ENCODE measurements around the gene RPS29. TPM values are rescaled to one million over a fixed set of nuclear protein-coding genes. Genes with fewer than 3 reads are reported as not detected.
"Not testable (repeated sequence)": the region's sequence is repeated elsewhere in the genome, so short reads cannot be mapped to it uniquely, and the experiment has no call there.

RPS29 gene
- total RNA-seq, 1 donor from 2014 or later: 3,080 TPM

GRCh38 chr14:49619730-49620129 lies 33.5 kb upstream of the RPS29 start:
- H3K4me3 ChIP-seq: peak overlapping the region; percentile 64 to 97
- H3K27ac ChIP-seq: peak overlapping the region; percentile 94
- H3K9me3 ChIP-seq: no peaks in the 10 kb centered on the region
- DNase-seq (ENCODE audit: extremely low spot score in 2 of 2): no peak
- H3K36me3 ChIP-seq: peaks cover 0 to 20% of the 10 kb centered on the region in 2 donors
- H3K27me3 ChIP-seq: no peaks in the 10 kb centered on the region
- intact Hi-C loops (cut with DNase I): no loop called here
- peaks cover 47% of the 10 kb centered on the region for H3K4me1 ChIP-seq
- TF ChIP-seq CTCF (IDR thresholded peaks at IDR 0.05) (no peak), POLR2A (IDR thresholded peaks at IDR 0.05) (no peak), POLR2AphosphoS5 (IDR thresholded peaks at IDR 0.05; ENCODE audit: insufficient read depth in 1 of 2, low read depth in 1 of 2) (no peak)

DNA sequence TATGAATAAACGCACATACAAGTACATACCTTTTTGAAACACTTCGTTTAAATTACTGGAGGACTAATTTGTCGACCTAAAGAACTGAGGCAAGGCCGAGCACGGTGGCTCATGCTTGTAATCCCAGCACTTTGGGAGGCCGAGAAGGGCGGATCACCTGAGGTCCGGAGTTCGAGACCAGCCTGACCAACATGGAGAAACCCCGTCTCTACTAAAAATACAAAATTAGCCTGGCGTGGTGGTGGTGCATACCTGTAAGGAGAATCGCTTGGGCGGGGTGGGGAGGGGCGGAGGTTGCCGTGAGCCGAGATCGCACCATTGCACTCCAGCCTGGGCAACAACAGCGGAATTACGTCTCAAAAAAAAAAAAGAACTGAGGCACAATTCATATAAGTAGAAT lies 33.1 kb upstream of the RPS29 start:
- H3K4me1 ChIP-seq: peaks cover 46% of the 10 kb centered on the region
- not testable (repeated sequence) for DNase-seq (ENCODE audit: extremely low spot score in 2 of 2)

GRCh38 chr14:49617852-49618519 lies 31.8 kb upstream of the RPS29 start:
- peaks cover 33% of the 10 kb centered on the region for H3K4me1 ChIP-seq
- TF ChIP-seq CTCF (IDR thresholded peaks at IDR 0.05): no peak
- TF ChIP-seq POLR2A (IDR thresholded peaks at IDR 0.05): no peak
- no peak for TF ChIP-seq POLR2AphosphoS5 (IDR thresholded peaks at IDR 0.05; ENCODE audit: insufficient read depth in 1 of 2, low read depth in 1 of 2)
- intact Hi-C loops (cut with DNase I): no loop called here
- H3K36me3 ChIP-seq: peaks cover 0 to 20% of the 10 kb centered on the region in 2 donors
- no peaks in the 10 kb centered on the region for H3K9me3 ChIP-seq
- H3K4me3 ChIP-seq: no peak overlapping the region
- no peak for DNase-seq (ENCODE audit: extremely low spot score in 2 of 2)
- H3K27me3 ChIP-seq: no peaks in the 10 kb centered on the region
- no peak overlapping the region for H3K27ac ChIP-seq

More for the DNA sequence above, 33.1 kb upstream of the RPS29 start:
- Histone ChIP-seq H3K27ac (peak overlapping the region; percentile 94), H3K36me3 (peaks cover 0 to 20% of the 10 kb centered on the region in 2 donors), H3K4me3 (peak overlapping the region; percentile 64 to 97)
- H3K9me3 ChIP-seq; H3K27me3 ChIP-seq; intact Hi-C loops (cut with DNase I): not testable (repeated sequence)

GRCh38 chr14:49615776-49616175 lies 29.6 kb upstream of the RPS29 start:
- peaks cover 14% of the 10 kb centered on the region for H3K4me1 ChIP-seq
- no peaks in the 10 kb centered on the region for H3K9me3 ChIP-seq
- TF ChIP-seq POLR2AphosphoS5 (IDR thresholded peaks at IDR 0.05; ENCODE audit: insufficient read depth in 1 of 2, low read depth in 1 of 2) (no peak), CTCF (IDR thresholded peaks at IDR 0.05) (no peak)
- intact Hi-C loops (cut with DNase I): no loop called here
- no peak overlapping the region for H3K27ac ChIP-seq
- peaks cover 0 to 20% of the 10 kb centered on the region in 2 donors for H3K36me3 ChIP-seq
- H3K4me3 ChIP-seq: no peak overlapping the region
- no peaks in the 10 kb centered on the region for H3K27me3 ChIP-seq
- DNase-seq (ENCODE audit: extremely low spot score in 2 of 2): no peak

GRCh38 chr14:49614196-49614595 lies 28.0 kb upstream of the RPS29 start:
- intact Hi-C loops (cut with DNase I): no loop called here
- peaks cover 0 to 20% of the 10 kb centered on the region in 2 donors for H3K36me3 ChIP-seq
- H3K9me3 ChIP-seq: no peaks in the 10 kb centered on the region
- no peaks in the 10 kb centered on the region for H3K27me3 ChIP-seq
- H3K4me1 ChIP-seq: peaks cover 7% of the 10 kb centered on the region
- no peak overlapping the region for H3K4me3 ChIP-seq
- no peak overlapping the region for H3K27ac ChIP-seq
- no peak for TF ChIP-seq POLR2A (IDR thresholded peaks at IDR 0.05)
- TF ChIP-seq POLR2AphosphoS5 (IDR thresholded peaks at IDR 0.05; ENCODE audit: insufficient read depth in 1 of 2, low read depth in 1 of 2): no peak
- TF ChIP-seq CTCF (IDR thresholded peaks at IDR 0.05): no peak
- DNase-seq (ENCODE audit: extremely low spot score in 2 of 2): no peak
